HL-60 (cell line): ENCODE measurements around the gene CBLC.

Source experiments
- GABPA ChIP-seq: IDR thresholded peaks from 2 replicates; pipeline ENCODE4 v1.6.1; 2012; ENCODE audit warnings: low read depth
- POLR2AphosphoS5 ChIP-seq: IDR thresholded peaks from 2 replicates; pipeline ENCODE4 v1.6.1; 2012; ENCODE audit warnings: low read depth
- SPI1 ChIP-seq: IDR thresholded peaks from 2 replicates; pipeline ENCODE4 v1.6.1; 2012; ENCODE audit warnings: low read depth, mild to moderate bottlenecking, borderline replicate concordance
- TF ChIP-seq, protein P1 (sequence below): IDR thresholded peaks from one replicate; pipeline ENCODE4 v1.5.1; 2011; ENCODE audit warnings: low read length, control low read depth, inconsistent platforms; ENCODE audit not compliant: insufficient read depth
- TF ChIP-seq, protein P2 (sequence below): IDR thresholded peaks from 2 replicates; pipeline ENCODE4 v1.6.1; 2012; ENCODE audit warnings: low read depth; ENCODE audit not compliant: insufficient replicate concordance

DNA sequence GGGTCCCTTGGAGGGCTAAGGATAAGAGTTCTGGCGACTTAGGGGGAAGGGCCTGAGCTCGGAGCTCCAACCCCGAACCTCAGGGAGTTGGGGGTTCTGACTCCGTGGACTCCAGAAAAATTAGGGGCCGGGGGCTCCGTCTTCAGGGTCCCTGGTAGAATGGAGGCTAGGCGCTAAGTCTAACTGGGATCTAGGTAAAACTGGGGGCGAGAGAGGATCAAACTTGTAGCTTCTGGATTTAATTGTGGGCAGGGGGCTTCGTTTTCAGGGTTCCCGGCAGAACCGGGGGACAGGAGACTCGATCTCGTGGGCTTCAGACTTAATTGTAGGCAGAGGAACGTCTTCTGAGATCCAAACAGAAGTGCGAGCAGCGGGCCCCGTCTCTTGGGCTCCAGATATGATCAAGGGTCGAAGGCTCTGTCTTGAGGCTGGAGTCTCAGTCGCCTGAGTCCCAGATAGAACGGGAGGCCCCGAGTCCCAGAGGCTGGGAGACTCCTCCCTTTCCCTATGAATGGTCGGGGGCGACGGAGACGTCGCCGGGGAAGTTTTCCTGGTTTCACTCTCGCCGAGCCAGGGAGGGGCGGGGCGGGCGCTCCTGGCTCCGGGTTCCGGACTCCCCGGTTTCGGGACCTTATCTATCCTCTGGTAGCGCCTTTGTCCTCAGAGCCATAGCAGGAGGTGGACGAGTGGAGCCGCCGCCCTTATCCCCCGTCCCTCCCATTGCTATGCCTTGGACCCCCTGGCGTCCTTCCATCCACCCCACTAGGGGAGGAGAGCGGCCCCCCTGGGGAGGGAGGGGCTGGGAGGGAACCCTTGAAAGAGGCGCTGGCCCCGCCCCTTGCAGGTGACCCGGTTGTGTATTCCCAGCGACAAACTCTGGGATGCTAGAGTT, 69.7 kb downstream of the CBLC start:
- TF ChIP-seq, protein P1, sequence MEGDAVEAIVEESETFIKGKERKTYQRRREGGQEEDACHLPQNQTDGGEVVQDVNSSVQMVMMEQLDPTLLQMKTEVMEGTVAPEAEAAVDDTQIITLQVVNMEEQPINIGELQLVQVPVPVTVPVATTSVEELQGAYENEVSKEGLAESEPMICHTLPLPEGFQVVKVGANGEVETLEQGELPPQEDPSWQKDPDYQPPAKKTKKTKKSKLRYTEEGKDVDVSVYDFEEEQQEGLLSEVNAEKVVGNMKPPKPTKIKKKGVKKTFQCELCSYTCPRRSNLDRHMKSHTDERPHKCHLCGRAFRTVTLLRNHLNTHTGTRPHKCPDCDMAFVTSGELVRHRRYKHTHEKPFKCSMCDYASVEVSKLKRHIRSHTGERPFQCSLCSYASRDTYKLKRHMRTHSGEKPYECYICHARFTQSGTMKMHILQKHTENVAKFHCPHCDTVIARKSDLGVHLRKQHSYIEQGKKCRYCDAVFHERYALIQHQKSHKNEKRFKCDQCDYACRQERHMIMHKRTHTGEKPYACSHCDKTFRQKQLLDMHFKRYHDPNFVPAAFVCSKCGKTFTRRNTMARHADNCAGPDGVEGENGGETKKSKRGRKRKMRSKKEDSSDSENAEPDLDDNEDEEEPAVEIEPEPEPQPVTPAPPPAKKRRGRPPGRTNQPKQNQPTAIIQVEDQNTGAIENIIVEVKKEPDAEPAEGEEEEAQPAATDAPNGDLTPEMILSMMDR = no peak
- TF ChIP-seq POLR2AphosphoS5 (no peak), GABPA (no peak), SPI1 (no peak)
- TF ChIP-seq, protein P2, sequence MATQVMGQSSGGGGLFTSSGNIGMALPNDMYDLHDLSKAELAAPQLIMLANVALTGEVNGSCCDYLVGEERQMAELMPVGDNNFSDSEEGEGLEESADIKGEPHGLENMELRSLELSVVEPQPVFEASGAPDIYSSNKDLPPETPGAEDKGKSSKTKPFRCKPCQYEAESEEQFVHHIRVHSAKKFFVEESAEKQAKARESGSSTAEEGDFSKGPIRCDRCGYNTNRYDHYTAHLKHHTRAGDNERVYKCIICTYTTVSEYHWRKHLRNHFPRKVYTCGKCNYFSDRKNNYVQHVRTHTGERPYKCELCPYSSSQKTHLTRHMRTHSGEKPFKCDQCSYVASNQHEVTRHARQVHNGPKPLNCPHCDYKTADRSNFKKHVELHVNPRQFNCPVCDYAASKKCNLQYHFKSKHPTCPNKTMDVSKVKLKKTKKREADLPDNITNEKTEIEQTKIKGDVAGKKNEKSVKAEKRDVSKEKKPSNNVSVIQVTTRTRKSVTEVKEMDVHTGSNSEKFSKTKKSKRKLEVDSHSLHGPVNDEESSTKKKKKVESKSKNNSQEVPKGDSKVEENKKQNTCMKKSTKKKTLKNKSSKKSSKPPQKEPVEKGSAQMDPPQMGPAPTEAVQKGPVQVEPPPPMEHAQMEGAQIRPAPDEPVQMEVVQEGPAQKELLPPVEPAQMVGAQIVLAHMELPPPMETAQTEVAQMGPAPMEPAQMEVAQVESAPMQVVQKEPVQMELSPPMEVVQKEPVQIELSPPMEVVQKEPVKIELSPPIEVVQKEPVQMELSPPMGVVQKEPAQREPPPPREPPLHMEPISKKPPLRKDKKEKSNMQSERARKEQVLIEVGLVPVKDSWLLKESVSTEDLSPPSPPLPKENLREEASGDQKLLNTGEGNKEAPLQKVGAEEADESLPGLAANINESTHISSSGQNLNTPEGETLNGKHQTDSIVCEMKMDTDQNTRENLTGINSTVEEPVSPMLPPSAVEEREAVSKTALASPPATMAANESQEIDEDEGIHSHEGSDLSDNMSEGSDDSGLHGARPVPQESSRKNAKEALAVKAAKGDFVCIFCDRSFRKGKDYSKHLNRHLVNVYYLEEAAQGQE = no peak
